HepG2 (cell line): ENCODE measurements around the gene TIGAR. TPM values are rescaled to one million over a fixed set of nuclear protein-coding genes. Genes with fewer than 3 reads are reported as not detected.

Source experiments
- ARID5B ChIP-seq: IDR thresholded peaks from 2 replicates; pipeline ENCODE4 v1.4.0; 2020; ENCODE audit warnings: mild to moderate bottlenecking, missing genetic modification reagents
- ATF6 ChIP-seq: sonication (generic); formaldehyde crosslinking; conservative IDR thresholded peaks from 2 replicates; pipeline ENCODE4 v1.4.0; 2020; ENCODE audit warnings: missing genetic modification reagents
- CENPBD1 ChIP-seq: sonication (generic); formaldehyde crosslinking; IDR thresholded peaks from 2 replicates; pipeline ENCODE4 v1.8.0; 2022; ENCODE audit warnings: missing genetic modification reagents, low read depth, mild to moderate bottlenecking, borderline replicate concordance
- DR1 ChIP-seq: sonication (generic); formaldehyde crosslinking; IDR thresholded peaks from 2 replicates; pipeline ENCODE4 v1.8.0; 2021; ENCODE audit warnings: mild to moderate bottlenecking, missing genetic modification reagents, inconsistent platforms
- KMT2B ChIP-seq: IDR thresholded peaks from 2 replicates; pipeline ENCODE4 v1.6.1; 2016; ENCODE audit warnings: missing genetic modification reagents, missing compliant biosample characterization
- LRRFIP1 ChIP-seq: sonication (generic); formaldehyde crosslinking; conservative IDR thresholded peaks from 2 replicates; pipeline ENCODE4 v1.4.0; 2020; ENCODE audit warnings: missing genetic modification reagents
- MAZ ChIP-seq, 2 experiments: sonication (generic) in 1 of 2; formaldehyde crosslinking in 1 of 2; IDR thresholded peaks; 2 replicates each; pipeline versions ENCODE4 v1.5.0 to v1.6.1; 2012 to 2020; ENCODE audit warnings: low read depth in 2 of 2, mild to moderate bottlenecking in 2 of 2, borderline replicate concordance in 1 of 2, improper control_type of control experiment in 1 of 2, low read length in 1 of 2, missing genetic modification reagents in 1 of 2, moderate library complexity in 1 of 2
- SATB2 ChIP-seq: sonication (generic); formaldehyde crosslinking; IDR thresholded peaks from 2 replicates; pipeline ENCODE4 v1.5.0; 2020; ENCODE audit warnings: missing genetic modification reagents
- SKIL ChIP-seq: sonication (generic); formaldehyde crosslinking; IDR thresholded peaks from 2 replicates; pipeline ENCODE4 v1.8.0; 2022; ENCODE audit warnings: missing genetic modification reagents, mild to moderate bottlenecking, moderate library complexity, borderline replicate concordance
- ZBTB33 ChIP-seq: sonication (generic); formaldehyde crosslinking; IDR thresholded peaks from 2 replicates; pipeline ENCODE4 v1.4.0; 2020; ENCODE audit warnings: missing genetic modification reagents
- ZSCAN29 ChIP-seq: sonication (generic); formaldehyde crosslinking; conservative IDR thresholded peaks from 2 replicates; pipeline ENCODE4 v1.4.0; 2020; ENCODE audit warnings: mild to moderate bottlenecking, missing genetic modification reagents
- polyA plus RNA-seq, 8 experiments: library from polyadenylated mRNA; depleted of rRNA in 3 of 8; stranded (reverse) in 7 of 8; unstranded in 1 of 8; fragments of >200 nt; fragmentation: Illumina TruSeq in 4 of 8; extraction: Trizol in 4 of 8; gene quantifications; 2 replicates each; pipeline versions ENCODE4 v1.2.1 to v1.2.3, GENCODE V29; 2011 to 2016; ENCODE audit warnings: low read depth in 4 of 8, missing spikeins in 1 of 8, mixed read lengths in 1 of 8; ENCODE audit not compliant: insufficient read depth in 1 of 8
- total RNA-seq, 5 experiments: library from RNA; depleted of rRNA; stranded (reverse); fragments of >200 nt; fragmentation: Illumina TruSeq; extraction: Trizol; gene quantifications; 2 replicates each; pipeline ENCODE4 v1.2.3, GENCODE V29; 2016; ENCODE audit warnings: low read depth in 1 of 5

Gene TIGAR
- total and polyA plus RNA-seq, 2 of the 13 experiments (the other 11 are each of a cell fraction or from before 2014, with no cell fraction given): 2.6 to 21.8 TPM

GRCh38 chr12:4307593-4308333 is 13.2 kb upstream of the TIGAR start (continued):
- TF ChIP-seq ZBTB33 (CRISPR knock-in tag) (0 out of 2 replicates have a peak, but pooled peaks have one; percentile 7), CENPBD1 (CRISPR knock-in tag) (no peak), ARID5B (CRISPR knock-in tag) (peak; percentile 23; the same call in 1 of the 2 replicates), SKIL (CRISPR knock-in tag) (no peak), KMT2B (CRISPR knock-in tag) (0 out of 2 replicates have a peak, but pooled peaks have one; percentile 26), SATB2 (CRISPR knock-in tag) (no peak), DR1 (no peak), MAZ (IDR thresholded peaks at IDR 0.05; ENCODE audit: borderline replicate concordance, low read depth, low read length) (no peak), MAZ (CRISPR knock-in tag; IDR thresholded peaks at IDR 0.05; ENCODE audit: low read depth) (no peak; the same call in 1 of the 2 replicates), ATF6 (CRISPR knock-in tag) (no peak), ZSCAN29 (CRISPR knock-in tag) (0 out of 2 replicates have a peak, but pooled peaks have one; percentile 17), LRRFIP1 (CRISPR knock-in tag) (no peak)
